Measurements from ENCODE around the gene ACTG1.

The ACTG1 gene

GRCh38 chr17:81512562-81513371, at the start of gene ACTG1:
Gene ACTG1 (minus strand): TSS chr17:81512799. CDS start chr17:81512354, 445 bp downstream.
- DNase-seq (ENCODE audit: low read depth): peak; percentile 84

- DNase-seq (ENCODE audit: low read depth): no peak
Measured at GRCh38 chr17:81561494-81561885, 48.9 kb upstream of the ACTG1 start.

GRCh38 chr17:81558941-81559806, 46.6 kb upstream of the ACTG1 start:
- DNase-seq (ENCODE audit: low read depth): no peak

- no peak for DNase-seq (ENCODE audit: low read depth)
Measured at GRCh38 chr17:81558115-81558468, 45.5 kb upstream of the ACTG1 start.

- DNase-seq (ENCODE audit: low read depth): no peak
Measured at GRCh38 chr17:81557276-81558114, 44.9 kb upstream of the ACTG1 start.

GRCh38 chr17:81556863-81557262, 44.3 kb upstream of the ACTG1 start:
- no peak for DNase-seq (ENCODE audit: low read depth)

- DNase-seq (ENCODE audit: low read depth): no peak
Measured at GRCh38 chr17:81556175-81556691, 43.6 kb upstream of the ACTG1 start.

- no peak for DNase-seq (ENCODE audit: low read depth)
Measured at GRCh38 chr17:81553616-81554181, 41.1 kb upstream of the ACTG1 start.

GRCh38 chr17:81553018-81553615, 40.5 kb upstream of the ACTG1 start:
- peak; percentile 72 for DNase-seq (ENCODE audit: low read depth)

- peak; percentile 71 for DNase-seq (ENCODE audit: low read depth)
Measured at GRCh38 chr17:81552244-81553017, 39.8 kb upstream of the ACTG1 start, which contains the start of gene FAAP100. Gene FAAP100 (minus strand): TSS chr17:81552353. CDS start chr17:81552330, 23 bp downstream.

- DNase-seq (ENCODE audit: low read depth): no peak
Measured at GRCh38 chr17:81551458-81552243, 39.1 kb upstream of the ACTG1 start.

GRCh38 chr17:81550830-81551457, 38.3 kb upstream of the ACTG1 start:
- DNase-seq (ENCODE audit: low read depth): no peak

- no peak for DNase-seq (ENCODE audit: low read depth)
Measured at GRCh38 chr17:81550285-81550684, 37.7 kb upstream of the ACTG1 start.

- no peak for DNase-seq (ENCODE audit: low read depth)
Measured at GRCh38 chr17:81549826-81550225, 37.2 kb upstream of the ACTG1 start.

GRCh38 chr17:81549031-81549557, 36.5 kb upstream of the ACTG1 start:
- no peak for DNase-seq (ENCODE audit: low read depth)

GRCh38 chr17:81547614-81547982, 35.0 kb upstream of the ACTG1 start:
- DNase-seq (ENCODE audit: low read depth): no peak

- DNase-seq (ENCODE audit: low read depth): no peak
Measured at GRCh38 chr17:81546906-81547613, 34.5 kb upstream of the ACTG1 start.

Measured in T-helper 22 cell (primary cell).